SIG-M5 treated with dmso at 0.1 percent for 504 hours (cell line): ENCODE data around the gene ZNF562.
"Not testable (repeated sequence)": the region's sequence is repeated elsewhere in the genome, so short reads cannot be mapped to it uniquely, and the experiment has no call there.

ENCODE experiments used
- DNase-seq: peaks from one replicate; lab custom pipeline; 2025; ENCODE audit not compliant: unreplicated experiment; lab: John Stamatoyannopoulos, UW

The ZNF562 gene

DNA sequence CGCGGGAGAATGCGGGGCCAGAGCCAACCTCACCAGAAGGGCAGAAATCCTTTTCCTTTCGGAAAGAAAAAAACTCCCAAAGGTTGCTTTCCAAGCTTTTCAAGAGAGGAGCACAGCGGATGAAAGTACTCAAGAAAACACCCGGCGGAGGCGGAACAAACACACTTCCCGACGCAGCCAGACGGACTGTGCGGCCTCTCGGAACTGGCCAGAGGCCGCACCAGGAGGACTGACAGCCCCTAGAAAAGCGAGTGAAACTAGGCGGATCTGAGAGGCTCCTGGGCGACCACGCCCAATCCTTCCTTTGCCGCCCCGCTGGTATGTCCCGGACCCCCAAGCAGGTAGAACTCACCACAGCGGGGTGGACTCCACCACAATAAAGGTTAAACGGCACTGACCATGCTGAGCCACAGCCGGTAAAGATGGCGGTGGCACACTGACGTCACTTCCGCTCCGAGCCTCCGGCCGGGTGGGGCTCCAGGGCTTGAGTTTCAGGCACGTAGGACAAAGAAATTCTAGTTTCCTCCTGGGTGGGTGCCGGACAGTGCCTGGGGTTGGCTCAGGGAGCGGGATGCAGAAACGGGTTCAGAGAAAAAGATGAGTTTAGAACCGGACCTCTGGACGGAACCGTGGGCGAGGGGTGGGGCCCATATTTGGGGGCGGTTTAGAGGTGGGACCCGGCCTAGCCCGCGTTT is at the start of gene ZNF562:
Gene ZNF562, minus strand, starts transcription at position 438 of the 695 bp plus-strand sequence. CDS start 14,356 bp downstream, outside the sequence.
- peak; percentile 41 for DNase-seq

DNA sequence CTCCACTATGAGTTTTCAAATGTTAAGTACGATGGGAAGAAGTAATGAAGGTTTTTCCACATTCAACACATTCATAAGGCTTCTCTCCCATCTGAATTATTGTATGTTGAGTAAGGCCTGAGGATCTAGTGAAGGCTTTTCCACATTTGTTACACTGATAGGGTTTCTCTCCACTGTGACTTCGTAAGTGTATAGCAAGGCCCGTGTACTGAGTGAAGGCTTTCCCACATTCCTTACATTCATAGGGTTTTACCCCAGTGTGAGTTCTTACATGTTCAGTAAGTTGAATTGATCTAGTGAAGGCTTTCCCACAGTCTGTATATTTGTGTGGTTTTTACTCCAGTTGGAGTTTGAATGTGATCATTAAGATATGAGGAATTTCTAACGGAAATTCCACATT is 49.3 kb upstream of the ZNF562 start:
- no peak for DNase-seq

DNA sequence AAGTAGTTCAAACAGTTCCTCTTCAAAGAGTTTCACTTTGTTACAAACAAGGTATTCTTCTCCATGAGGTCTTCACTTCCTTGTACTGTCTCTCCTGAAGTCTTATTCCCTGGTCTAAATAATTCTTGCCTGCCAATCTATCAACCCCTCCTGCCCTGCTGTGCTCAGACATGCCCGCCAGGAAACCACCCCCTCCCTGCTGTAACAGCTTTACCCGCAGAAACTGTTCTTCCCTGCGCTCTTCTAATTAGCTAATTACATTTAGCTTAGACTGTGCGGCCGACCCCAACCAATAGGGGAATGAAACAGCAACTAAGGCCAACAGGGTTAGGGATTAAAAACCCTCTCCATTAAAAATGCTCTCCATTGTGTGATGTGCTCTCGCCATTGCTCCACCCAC is 47.0 kb upstream of the ZNF562 start:
- peak; percentile 15 for DNase-seq

DNA sequence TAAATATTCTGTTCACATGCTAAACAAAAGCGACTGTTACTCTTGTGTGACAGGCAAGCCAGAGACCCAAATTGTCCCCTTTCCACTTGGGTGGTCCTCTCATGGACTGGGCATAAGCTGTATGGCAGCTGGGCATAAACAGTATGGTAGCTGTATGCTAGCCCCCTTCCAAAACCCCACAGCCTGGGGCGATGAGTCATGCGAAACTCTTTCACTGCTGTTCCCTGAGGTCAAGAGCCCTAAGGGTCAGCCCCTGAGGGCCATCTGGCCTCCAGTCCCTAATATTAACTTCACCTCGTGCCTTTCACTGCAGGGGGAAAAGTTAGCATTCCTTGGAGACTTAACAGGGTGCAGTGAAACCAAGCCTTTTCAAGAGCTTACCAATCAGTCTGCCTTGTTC is 45.6 kb upstream of the ZNF562 start:
- DNase-seq: no peak

DNA sequence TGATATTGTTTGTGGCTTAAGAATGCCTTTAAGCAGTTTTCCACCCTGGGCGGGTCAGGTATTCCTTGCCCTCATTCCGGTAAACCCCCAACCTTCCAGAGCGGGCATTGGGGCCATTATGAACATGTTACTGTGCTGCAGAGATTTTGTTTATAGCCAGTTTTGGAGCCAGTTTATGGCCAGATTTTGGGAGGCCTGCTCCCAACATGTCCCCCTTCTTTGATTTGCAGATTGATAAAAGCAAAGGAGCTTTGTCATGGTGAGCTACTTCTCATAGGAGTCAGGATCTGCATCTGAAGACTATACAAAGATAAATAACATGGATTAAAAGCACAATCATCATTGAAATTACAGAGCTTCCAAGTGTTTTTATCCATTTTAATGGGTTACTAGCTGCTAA is 36.9 kb upstream of the ZNF562 start:
- no peak for DNase-seq

DNA sequence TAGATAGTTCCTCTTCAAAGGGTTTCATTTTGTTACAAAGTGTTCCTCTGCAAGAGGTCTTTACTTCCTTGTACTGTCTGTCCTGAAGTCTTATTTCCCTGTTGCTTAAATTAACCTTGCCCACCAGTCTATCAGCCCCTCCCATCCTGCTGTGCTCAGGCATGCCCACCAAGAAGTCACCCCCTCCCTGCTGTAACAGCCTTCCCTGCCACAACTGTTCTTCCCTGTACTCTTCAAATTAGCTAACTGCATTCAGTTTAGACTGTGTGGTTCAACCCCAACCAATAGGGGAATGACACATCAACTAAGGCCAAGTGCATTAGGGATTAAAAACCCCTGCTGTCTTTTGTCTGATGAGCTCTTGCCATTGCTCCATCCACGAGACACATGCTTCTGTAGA is 34.4 kb upstream of the ZNF562 start:
- peak; percentile 84 for DNase-seq

DNA sequence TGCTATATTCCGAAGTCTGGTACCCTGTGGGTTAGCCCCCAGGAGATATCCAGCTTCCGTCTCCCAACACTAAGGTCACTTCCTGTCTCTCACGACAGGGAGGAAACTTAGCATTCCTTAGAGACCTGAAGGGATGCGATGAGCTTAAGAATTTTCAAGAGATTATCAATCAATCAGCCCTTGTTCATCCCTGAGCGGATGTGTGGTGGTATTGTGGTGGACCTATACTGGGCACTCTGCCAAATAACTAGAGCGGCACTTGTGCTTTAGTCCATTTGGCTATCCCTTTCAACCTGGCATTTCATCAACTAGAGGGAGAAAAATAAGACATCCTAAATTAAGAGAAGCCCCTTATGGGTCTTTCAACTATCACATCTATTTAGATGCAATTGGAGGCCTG is 30.9 kb upstream of the ZNF562 start:
- no peak for DNase-seq

DNA sequence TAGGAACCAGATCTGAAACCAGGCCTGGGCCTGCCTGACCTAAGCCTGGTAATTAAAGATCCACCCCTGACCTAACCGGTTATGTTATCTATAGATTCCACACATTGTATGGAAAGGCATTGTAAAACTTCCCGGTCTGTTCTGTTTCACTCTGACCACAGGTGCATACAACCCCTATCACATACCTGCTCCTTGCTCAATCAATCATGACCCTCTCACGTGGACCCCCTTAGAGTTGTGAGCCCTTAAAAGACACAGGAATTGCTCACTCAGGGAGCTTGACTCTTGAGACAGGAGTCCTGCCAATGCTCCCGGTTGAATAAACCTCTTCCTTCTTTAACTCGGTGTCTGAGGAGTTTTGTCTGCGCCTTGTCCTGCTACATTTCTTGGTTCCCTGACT is 27.3 kb upstream of the ZNF562 start:
- no peak for DNase-seq

DNA sequence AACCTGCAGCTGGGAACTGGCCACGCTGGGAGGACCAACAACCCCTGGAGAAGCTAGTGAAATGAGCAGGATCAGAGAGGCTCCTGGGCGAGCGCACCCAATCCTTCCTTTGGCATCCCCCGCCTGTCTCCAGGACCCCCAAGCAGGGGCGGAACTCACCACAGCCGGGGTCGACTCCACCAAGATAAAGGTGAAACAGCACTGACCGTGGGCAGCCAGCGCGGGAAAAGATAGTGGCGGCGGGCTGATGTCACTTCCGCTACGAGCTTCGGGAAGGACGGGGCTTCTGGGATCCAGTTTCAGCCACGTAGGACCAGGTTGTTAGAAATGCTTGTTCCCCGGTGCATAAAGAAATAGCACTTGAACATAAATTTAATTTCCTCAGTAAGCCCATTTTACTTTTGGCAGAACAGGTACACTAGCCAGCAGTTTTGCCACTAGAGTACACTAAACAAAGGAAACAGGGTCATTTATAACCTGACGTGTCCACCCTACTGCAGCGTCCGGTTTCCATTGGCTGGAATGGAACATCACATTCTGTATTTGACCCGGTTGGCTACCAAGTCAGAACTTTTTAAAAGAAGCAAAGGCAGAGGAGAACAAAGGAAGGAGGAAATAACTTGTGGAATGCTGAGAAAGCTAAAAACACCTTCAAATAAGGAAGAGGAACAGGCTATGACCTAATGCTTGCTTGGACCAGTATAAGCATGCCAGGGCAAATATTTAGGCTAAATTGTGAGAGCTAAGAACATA is 25.5 kb upstream of the ZNF562 start:
- DNase-seq: no peak

DNA sequence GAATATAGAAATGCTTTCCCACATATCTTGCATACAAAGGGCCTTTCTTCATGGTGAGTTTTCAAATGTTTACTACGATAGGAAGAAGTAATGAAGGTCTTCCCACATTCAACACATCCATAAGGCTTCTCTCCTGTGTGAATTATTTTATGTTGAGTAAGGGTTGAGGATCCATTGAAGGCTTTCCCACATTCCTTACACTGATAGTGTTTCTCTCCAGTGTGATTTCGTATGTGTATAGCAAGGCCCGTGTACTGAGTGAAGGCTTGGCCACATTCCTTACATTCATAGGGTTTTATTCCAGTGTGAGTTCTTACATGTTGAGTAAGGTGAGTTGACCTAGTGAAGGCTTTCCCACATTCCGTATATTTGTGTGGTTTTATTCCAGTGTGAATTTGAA is 15.4 kb upstream of the ZNF562 start:
- DNase-seq: not testable (repeated sequence)

DNA sequence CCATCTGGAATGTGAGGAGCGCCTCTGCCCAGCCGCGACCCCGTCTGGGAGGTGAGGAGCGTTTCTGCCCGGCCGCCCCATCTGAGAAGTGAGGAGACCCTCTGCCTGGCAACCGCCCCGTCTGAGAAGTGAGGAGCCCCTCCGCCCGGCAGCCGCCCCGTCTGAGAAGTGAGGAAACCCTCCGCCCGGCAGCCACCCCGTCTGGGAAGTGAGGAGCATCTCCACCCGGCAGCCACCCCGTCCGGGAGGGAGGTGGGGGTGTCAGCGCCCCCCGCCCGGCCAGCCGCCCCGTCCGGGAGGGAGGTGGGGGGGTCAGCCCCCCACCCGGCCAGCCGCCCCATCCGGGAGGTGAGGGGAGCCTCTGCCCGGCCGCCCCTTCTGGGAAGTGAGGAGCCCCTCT is 5.1 kb upstream of the ZNF562 start:
- not testable (repeated sequence) for DNase-seq

DNA sequence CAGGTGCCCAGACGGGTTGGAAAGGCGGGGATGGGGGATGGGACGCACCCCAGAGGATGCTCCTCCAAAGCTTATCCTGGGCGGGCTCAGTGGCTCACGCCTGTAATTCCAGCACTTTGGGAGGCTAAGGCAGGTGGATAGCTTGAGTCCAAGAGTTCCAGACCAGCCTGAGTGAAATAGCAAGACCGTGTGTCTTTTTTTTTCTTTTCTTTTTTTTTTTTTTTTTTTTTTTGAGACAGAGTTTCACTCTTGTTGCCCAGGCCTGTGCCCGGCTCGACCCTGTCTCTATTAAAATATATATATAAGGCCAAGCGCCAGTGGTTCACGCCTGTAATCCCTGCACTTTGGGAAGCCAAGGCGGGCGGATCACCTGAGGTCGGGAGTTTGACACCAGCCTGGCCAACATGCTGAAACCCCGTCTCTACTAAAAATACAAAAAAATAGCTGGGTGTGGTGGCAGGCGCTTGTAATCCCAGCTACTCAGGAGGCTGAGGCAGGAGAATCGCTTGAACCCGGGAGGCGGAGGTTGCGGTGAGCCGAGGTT is 530 bp upstream of the ZNF562 start:
- DNase-seq: not testable (repeated sequence)

DNA sequence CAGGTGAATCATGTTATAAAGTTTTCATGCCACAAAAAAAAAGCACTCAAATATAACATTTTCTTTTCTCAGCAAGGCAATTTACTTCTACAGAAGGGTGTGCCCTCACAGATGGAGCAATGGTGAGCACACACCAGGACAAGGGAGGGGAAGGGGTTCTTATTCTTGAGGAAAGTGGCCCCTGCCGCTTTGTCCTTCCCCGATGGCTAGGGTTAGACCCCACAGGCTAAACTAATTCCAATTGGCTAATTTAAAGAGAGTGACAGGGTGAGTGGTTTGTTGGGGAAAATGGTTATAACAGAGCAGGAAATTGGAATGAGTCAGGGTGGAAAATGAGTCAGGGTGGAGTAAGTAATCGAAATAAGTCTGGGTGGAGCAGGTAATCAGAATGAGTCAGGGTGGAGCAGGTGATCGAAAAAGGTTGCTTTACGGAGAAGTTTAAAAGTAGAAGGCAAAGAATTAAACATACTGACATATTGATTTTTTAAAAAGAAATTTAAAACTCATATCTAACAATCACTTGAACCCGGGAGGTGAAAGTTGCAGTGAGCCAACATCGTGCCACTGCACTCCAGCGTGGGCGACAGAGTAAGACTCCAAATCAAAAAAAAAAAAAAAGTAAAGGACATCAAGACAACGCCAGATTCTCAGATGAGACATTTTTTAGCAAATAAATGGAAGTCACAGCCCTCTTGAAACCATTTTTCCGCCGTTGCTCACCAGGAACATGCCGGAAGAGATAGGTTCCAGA is 813 bp downstream of the ZNF562 start:
- no peak for DNase-seq

DNA sequence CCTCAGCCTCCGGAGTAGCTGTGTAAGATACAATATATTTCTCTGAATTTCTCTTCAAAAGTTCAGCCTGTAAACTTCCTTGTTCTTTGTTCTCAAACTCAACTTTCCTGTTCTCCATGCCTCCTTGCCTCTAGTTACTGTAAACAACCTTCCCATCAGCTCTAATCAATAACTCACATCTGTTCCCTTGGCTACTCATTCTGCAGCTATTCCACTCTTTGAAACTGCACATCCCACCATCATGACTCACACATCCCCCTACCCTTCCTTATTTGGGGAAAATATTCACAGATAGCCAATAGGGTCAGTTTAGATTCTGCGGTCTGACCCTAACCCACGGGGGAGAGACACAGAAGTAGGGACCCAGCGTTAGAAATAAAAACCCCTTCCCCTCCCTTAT is 2.0 kb downstream of the ZNF562 start:
- no peak for DNase-seq

DNA sequence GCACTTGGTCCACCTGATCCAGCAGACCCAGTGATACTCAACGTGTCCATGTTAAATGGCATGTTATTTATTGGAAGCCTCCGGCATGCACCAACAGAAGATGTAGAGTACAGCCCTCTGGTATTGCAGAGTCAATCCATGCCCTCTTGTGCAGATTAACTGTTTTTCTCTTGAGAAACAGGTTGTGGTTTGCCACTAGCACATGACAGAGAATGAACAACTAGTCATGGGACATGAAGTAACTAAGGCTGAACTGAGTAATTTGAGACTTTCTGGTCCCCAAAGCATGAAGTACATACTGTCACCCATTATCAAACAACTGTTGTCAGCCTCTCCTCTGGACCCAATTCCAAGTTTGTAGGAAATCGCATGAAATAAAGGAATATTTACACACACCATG is 3.2 kb downstream of the ZNF562 start:
- DNase-seq: peak; percentile 13

DNA sequence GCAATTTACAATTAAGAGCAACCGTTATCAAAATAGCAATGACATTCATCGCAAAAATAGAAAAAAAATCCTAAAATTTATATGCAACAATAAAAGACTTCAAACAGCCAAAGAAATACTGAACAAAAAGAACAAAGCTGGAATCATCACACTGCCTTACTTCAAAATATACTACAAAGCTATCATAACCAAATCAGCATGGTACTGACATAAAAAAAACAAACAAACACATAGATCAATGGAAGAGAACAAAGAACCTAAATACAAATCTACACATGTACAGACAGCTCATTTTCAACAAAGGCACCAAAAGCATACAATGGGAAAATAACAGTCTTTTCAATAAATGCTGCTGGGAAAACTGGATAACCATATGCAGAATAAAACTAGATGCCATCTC is 6.4 kb downstream of the ZNF562 start:
- no peak for DNase-seq

DNA sequence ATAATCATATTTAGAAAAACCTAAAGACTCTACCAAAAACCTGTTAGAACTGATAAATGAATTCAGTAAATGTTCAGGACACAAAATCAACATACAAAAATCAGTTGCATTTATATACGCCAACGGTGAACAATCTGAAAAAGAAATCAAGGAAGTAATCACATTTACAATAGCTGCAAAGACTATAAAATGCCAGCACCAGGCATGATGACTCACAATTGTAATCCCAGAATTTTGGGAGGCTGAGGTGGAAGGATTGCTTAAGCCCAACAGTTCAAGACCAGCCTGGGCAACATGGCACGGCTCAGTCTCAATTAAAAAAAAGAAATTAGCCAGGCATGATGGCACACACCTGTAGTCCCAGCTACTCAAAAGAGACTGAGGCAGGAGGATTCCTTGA is 7.0 kb downstream of the ZNF562 start:
- no peak for DNase-seq

DNA sequence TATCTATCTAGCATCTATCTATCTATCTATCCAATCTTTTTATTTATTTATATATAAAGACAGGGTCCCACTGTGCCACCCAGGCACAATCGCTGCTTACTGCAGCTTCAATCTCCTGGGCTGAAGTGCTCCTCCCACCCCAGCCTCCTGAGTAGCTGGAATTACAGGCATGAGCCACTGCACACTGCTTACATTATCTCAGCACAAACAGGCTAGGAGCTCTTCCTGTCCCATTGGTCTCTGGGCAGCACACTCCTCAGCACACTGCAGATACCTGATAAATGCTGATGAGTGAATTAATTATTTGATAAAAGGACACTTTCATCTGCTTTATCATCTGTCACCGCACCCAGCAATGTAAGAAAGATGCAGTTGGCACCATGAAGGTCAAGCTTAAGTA is 16.1 kb downstream of the ZNF562 start:
- DNase-seq: no peak

DNA sequence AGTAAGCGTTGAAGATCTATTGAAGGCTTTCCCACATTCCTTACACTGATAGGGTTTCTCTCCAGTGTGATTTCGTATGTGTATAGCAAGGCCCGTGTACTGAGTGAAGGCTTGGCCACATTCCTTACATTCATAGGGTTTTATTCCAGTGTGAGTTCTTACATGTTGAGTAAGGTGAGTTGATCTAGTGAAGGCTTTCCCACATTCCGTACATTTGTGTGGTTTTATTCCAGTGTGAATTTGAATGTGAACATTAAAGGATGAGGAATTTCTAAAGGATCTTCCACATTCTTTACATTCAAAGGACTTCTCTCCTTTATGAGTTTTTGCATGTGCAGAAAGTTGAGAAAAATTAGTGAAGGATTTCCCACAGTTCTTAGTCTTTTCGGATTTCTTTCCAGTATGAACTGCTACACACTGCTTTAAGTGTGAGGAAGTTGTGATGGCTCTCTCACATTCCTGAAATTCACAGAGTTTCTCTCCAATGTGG is 21.8 kb downstream of the ZNF562 start:
- not testable (repeated sequence) for DNase-seq

DNA sequence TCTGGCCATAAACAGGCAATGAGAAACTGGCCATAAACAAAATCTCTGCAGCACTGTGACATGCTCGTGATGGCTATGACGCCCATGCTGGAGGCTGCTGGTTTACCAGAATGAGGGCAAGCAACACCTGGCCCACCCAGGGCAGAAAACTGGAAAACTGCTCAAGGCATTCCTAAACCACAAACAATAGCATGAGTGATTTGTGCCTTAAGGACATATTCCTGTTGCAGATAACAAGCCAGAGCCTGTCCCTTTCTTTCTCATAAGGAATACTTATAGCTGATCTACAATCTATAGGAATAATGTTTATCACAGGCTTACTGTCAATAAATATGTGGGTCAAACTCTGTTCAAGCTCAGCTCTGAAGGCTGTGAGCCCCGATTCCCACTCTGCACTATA is 23.4 kb downstream of the ZNF562 start:
- DNase-seq: not testable (repeated sequence)

DNA sequence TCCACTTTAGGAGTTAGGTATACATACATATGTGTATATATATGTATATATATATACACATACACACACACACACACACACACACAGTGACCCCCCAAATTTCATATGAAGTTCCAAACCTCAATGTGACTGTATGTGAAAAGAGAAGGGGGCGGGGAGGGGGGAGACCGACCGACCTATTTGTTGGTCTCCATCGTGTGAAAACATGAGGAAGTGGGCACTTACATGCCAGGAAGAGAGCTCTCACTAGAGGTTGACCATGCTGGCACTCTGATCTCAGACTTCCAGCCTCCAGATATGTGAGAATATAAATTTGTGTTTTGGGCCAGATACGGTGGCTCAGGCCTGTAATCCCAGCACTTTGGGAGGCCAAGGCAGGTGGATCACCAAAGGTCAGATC is 24.6 kb downstream of the ZNF562 start:
- no peak for DNase-seq
